DMS53 treated with DMSO at 0.1 percent for 48 hours (cell line): ENCODE data around the gene HOXA5.

Source experiments
- DNase-seq: peaks from one replicate; lab custom pipeline; 2025; ENCODE audit not compliant: unreplicated experiment; lab: John Stamatoyannopoulos, UW

The HOXA5 gene

GRCh38 chr7:27122077-27122910, 21.2 kb downstream of the HOXA5 start:
- DNase-seq: peak; percentile 71

GRCh38 chr7:27121684-27122076, 21.8 kb downstream of the HOXA5 start:
- no peak for DNase-seq

- no peak for DNase-seq
Measured at GRCh38 chr7:27119412-27119911, 24.0 kb downstream of the HOXA5 start.

GRCh38 chr7:27118580-27118979, 24.9 kb downstream of the HOXA5 start:
- no peak for DNase-seq

- DNase-seq: no peak
Measured at GRCh38 chr7:27117887-27118491, 25.5 kb downstream of the HOXA5 start.

GRCh38 chr7:27116962-27117886, 26.3 kb downstream of the HOXA5 start:
- DNase-seq: no peak

- no peak for DNase-seq
Measured at GRCh38 chr7:27116031-27116961, 27.2 kb downstream of the HOXA5 start.

GRCh38 chr7:27115221-27116026, 28.1 kb downstream of the HOXA5 start:
- DNase-seq: peak; percentile 18

- DNase-seq: no peak
Measured at GRCh38 chr7:27114881-27115220, 28.6 kb downstream of the HOXA5 start.

GRCh38 chr7:27113991-27114769, 29.3 kb downstream of the HOXA5 start:
- peak; percentile 24 for DNase-seq

GRCh38 chr7:27112955-27113949, 30.2 kb downstream of the HOXA5 start:
- DNase-seq: peak; percentile 29

GRCh38 chr7:27112361-27112760, 31.1 kb downstream of the HOXA5 start:
- no peak for DNase-seq

- no peak for DNase-seq
Measured at GRCh38 chr7:27111751-27112277, 31.7 kb downstream of the HOXA5 start.

- no peak for DNase-seq
Measured at GRCh38 chr7:27111042-27111750, 32.3 kb downstream of the HOXA5 start.

GRCh38 chr7:27110186-27111031, 33.1 kb downstream of the HOXA5 start:
- no peak for DNase-seq
